ENCODE measurements around the gene JADE2. TPM values are rescaled to one million over a fixed set of nuclear protein-coding genes. Genes with fewer than 3 reads are reported as not detected.
"Not testable (repeated sequence)": the region's sequence is repeated elsewhere in the genome, so short reads cannot be mapped to it uniquely, and the experiment has no call there.

JADE2 gene
- total RNA-seq (2014; rRNA removed; shearing (Covaris generic)) = 20.7 and 20.8 TPM in 2 replicates

GRCh38 chr5:134524826-134525682, at the start of gene JADE2:
TSS of gene JADE2 (plus strand) at chr5:134525670. CDS start at chr5:134535858, 10,188 bp downstream.
- DNase-seq (ENCODE audit: low spot score) = peak; percentile 61

- DNase-seq (ENCODE audit: low spot score) = no peak
Observed at GRCh38 chr5:134477462-134478245, 47.8 kb upstream of the JADE2 start.

GRCh38 chr5:134479839-134480238, 45.6 kb upstream of the JADE2 start:
- DNase-seq (ENCODE audit: low spot score) = no peak

GRCh38 chr5:134489227-134489944, 36.1 kb upstream of the JADE2 start:
- no peak for DNase-seq (ENCODE audit: low spot score)

GRCh38 chr5:134490255-134490924, 35.1 kb upstream of the JADE2 start:
- DNase-seq (ENCODE audit: low spot score) = no peak

GRCh38 chr5:134490925-134491271, 34.6 kb upstream of the JADE2 start:
- DNase-seq (ENCODE audit: low spot score) = no peak

GRCh38 chr5:134491841-134492442, 33.5 kb upstream of the JADE2 start:
- DNase-seq (ENCODE audit: low spot score) = no peak

- no peak for DNase-seq (ENCODE audit: low spot score)
Observed at GRCh38 chr5:134492568-134492967, 32.9 kb upstream of the JADE2 start.

GRCh38 chr5:134493461-134494055, 31.9 kb upstream of the JADE2 start:
- DNase-seq (ENCODE audit: low spot score) = no peak

- no peak for DNase-seq (ENCODE audit: low spot score)
Observed at GRCh38 chr5:134494780-134495179, 30.7 kb upstream of the JADE2 start.

GRCh38 chr5:134499905-134500304, 25.6 kb upstream of the JADE2 start:
- DNase-seq (ENCODE audit: low spot score) = not testable (repeated sequence)

- no peak for DNase-seq (ENCODE audit: low spot score)
Observed at GRCh38 chr5:134500699-134501430, 24.6 kb upstream of the JADE2 start.

GRCh38 chr5:134502259-134502658, 23.2 kb upstream of the JADE2 start:
- no peak for DNase-seq (ENCODE audit: low spot score)

GRCh38 chr5:134503088-134503936, 22.2 kb upstream of the JADE2 start:
- DNase-seq (ENCODE audit: low spot score) = peak; percentile 99

GRCh38 chr5:134503937-134504437, 21.5 kb upstream of the JADE2 start:
- peak; percentile 54 for DNase-seq (ENCODE audit: low spot score)

GRCh38 chr5:134504629-134505300, 20.7 kb upstream of the JADE2 start:
- DNase-seq (ENCODE audit: low spot score) = no peak

- DNase-seq (ENCODE audit: low spot score) = peak; percentile 91
Observed at GRCh38 chr5:134506054-134507039, 19.1 kb upstream of the JADE2 start.

All from A172 (cell line).